Breast epithelium (tissue), 4 donors: ENCODE measurements around the gene WNK3. TPM values are rescaled to one million over a fixed set of nuclear protein-coding genes. Genes with fewer than 3 reads are reported as not detected.

Experiments used
- DNase-seq, 2 donors: peaks; one replicate each; pipeline ENCODE4 v3.0.0-alpha.2; 2019; ENCODE audit warnings: low spot score in 2 of 2
- H3K27ac ChIP-seq, 2 donors: fragments of 200-600 bp; sonication (generic) in 1 of 2; one replicate each; pipeline ENCODE4 v1.5.1; 2016 to 2019; ENCODE audit warnings: mild to moderate bottlenecking in 1 of 2
- H3K27me3 ChIP-seq, 2 donors: fragments of 200-600 bp; sonication (generic) in 1 of 2; one replicate each; pipeline versions ENCODE4 v1.5.1 to v1.6.0; 2017 to 2019; ENCODE audit warnings: control low read depth in 1 of 2, mild to moderate bottlenecking in 1 of 2
- H3K36me3 ChIP-seq: fragments of 200-600 bp; one replicate; pipeline ENCODE4 v1.5.1; 2019
- H3K4me1 ChIP-seq, 2 donors: fragments of 200-600 bp; sonication (generic); one replicate each; pipeline ENCODE4 v1.5.1; 2016 to 2019; ENCODE audit warnings: control low read depth in 1 of 2
- H3K4me3 ChIP-seq, 3 donors: fragments of 200-600 bp; sonication (generic); 1 replicate in 2 of 3; 2 replicates in 1 of 3; pipeline ENCODE4 v1.5.1; 2016 to 2019; ENCODE audit warnings: mild to moderate bottlenecking in 3 of 3, moderate library complexity in 2 of 3
- H3K9me3 ChIP-seq, 2 donors: fragments of 200-600 bp; sonication (generic) in 1 of 2; one replicate each; pipeline ENCODE4 v1.5.1; 2016 to 2019; ENCODE audit warnings: control low read depth in 1 of 2
- CTCF ChIP-seq, 3 donors: fragments of 450-650 bp; IDR thresholded peaks; one replicate each; pipeline ENCODE4 v1.5.1; 2016 to 2017; ENCODE audit warnings: antibody characterized with exemption in 3 of 3, mild to moderate bottlenecking in 3 of 3, moderate library complexity in 3 of 3
- POLR2A ChIP-seq: fragments of 450-650 bp; IDR thresholded peaks from one replicate; pipeline ENCODE4 v1.6.1; 2016; ENCODE audit warnings: antibody characterized with exemption, mild to moderate bottlenecking, moderate library complexity
- POLR2AphosphoS5 ChIP-seq, 3 donors: sonication (generic); formaldehyde crosslinking; IDR thresholded peaks; one replicate each; pipeline ENCODE4 v1.6.1; 2017; ENCODE audit warnings: antibody characterized with exemption in 3 of 3
- intact Hi-C: fragments of 100-400 bp; cut with DNase I; formaldehyde crosslinking; loops from one replicate; pipeline ENCODE4 v1.15.1; 2023; ENCODE audit warnings: low total_unique reads
- total RNA-seq, 3 donors: library from RNA; depleted of rRNA; stranded (reverse); fragments of >200 nt; gene quantifications; one replicate each; pipeline ENCODE4 v1.1.0, GENCODE V29; 2016

Gene WNK3
- total RNA-seq, 3 donors from 2014 or later, result 1.3 to 5.4 (median 3.3) TPM

- Histone ChIP-seq H3K36me3 (no peaks in the 10 kb centered on the region), H3K4me1 (no peaks in the 10 kb centered on the region), H3K27ac (peak overlapping the region in 1 of 2 donors; percentile 45), H3K4me3 (no peak overlapping the region), H3K9me3 (no peaks in the 10 kb centered on the region), H3K27me3 (peaks cover 0 to 11% of the 10 kb centered on the region in 2 donors)
- no peak for DNase-seq
- no peak for TF ChIP-seq POLR2AphosphoS5 (IDR thresholded peaks at IDR 0.05)
- TF ChIP-seq CTCF (IDR thresholded peaks at IDR 0.05), result no peak
- no peak for TF ChIP-seq POLR2A
- intact Hi-C loops, result no loop called here
These were observed 186.2 kb downstream of the WNK3 start for GRCh38 chrX:54171527-54172250.

DNA sequence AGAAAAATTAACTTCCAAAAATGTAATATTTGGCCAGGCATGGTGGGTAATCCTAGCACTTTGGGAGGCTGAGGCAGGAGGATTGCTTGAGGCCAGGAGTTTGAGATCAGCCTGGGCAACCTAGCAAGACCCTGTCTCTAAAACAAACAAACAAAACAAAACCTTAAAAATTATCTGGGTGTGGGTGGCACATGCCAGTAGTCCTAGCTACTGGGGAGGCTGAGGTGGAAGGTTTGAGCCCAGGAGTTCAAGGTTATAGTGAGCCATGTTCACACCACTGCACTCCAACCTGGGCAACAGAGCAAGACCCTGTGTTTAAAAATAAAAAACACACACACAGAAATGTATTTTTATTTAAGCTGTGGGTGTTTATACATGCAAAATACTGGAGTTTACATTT is 186.8 kb downstream of the WNK3 start:
- intact Hi-C loops, result no loop called here
- no peaks in the 10 kb centered on the region for H3K9me3 ChIP-seq
- DNase-seq, result no peak
- peak overlapping the region in 1 of 2 donors; percentile 46 for H3K27ac ChIP-seq
- no peak overlapping the region for H3K4me3 ChIP-seq
- peaks cover 0 to 5% of the 10 kb centered on the region in 2 donors for H3K27me3 ChIP-seq
- H3K36me3 ChIP-seq, result no peaks in the 10 kb centered on the region
- no peaks in the 10 kb centered on the region for H3K4me1 ChIP-seq
- TF ChIP-seq POLR2A (no peak), POLR2AphosphoS5 (IDR thresholded peaks at IDR 0.05) (no peak), CTCF (IDR thresholded peaks at IDR 0.05) (no peak)

DNA sequence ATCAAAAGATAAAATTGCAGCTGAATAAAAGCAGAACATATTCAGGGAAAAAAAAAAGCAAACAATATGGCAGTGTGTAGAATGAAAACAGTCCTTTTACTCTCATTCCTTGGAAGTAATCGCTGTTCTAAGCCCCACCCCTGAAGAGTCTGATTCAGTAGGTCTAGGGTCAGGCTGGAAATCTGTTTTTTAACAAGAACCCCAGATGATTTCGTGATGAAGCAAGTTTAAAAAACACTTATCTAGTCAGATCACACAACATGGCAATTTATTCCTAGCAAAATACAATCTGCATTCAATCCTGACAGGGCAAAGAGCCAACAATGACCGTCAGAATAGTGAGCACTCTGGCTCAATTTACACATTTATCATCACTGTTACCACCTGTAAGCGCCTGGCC is 190.9 kb downstream of the WNK3 start:
- intact Hi-C loops, result no loop called here
- H3K4me3 ChIP-seq, result no peak overlapping the region
- H3K27me3 ChIP-seq, result peaks cover 0 to 5% of the 10 kb centered on the region in 2 donors
- no peaks in the 10 kb centered on the region for H3K9me3 ChIP-seq
- TF ChIP-seq POLR2AphosphoS5 (IDR thresholded peaks at IDR 0.05) (no peak), POLR2A (no peak)
- H3K4me1 ChIP-seq, result no peaks in the 10 kb centered on the region
- no peak overlapping the region for H3K27ac ChIP-seq
- no peak for DNase-seq
- no peaks in the 10 kb centered on the region for H3K36me3 ChIP-seq

GRCh38 chrX:54157561-54157960 is 200.3 kb downstream of the WNK3 start:
- H3K27ac ChIP-seq, result no peak overlapping the region
- intact Hi-C loops, result no loop called here
- H3K36me3 ChIP-seq, result no peaks in the 10 kb centered on the region
- no peak overlapping the region for H3K4me3 ChIP-seq
- DNase-seq, result no peak
- H3K4me1 ChIP-seq, result no peaks in the 10 kb centered on the region
- H3K9me3 ChIP-seq, result no peaks in the 10 kb centered on the region
- TF ChIP-seq POLR2AphosphoS5 (IDR thresholded peaks at IDR 0.05), result no peak
- TF ChIP-seq CTCF (IDR thresholded peaks at IDR 0.05), result no peak
- no peak for TF ChIP-seq POLR2A
- no peaks in the 10 kb centered on the region for H3K27me3 ChIP-seq

Other genes with a start within 250 kb of the WNK3 start
- gene FAM120C, start 174.8 kb downstream of the WNK3 start, total RNA-seq, result 10 to 100 TPM; 11.8 to 13.1 (median 12.4) TPM
- 10 to 100 TPM; 20.1 to 23.3 (median 21.9) TPM for gene TSR2, start 82.4 kb upstream of the WNK3 start, total RNA-seq
- 1 to 10 TPM; 2.6 to 3.7 (median 3.3) TPM for gene FGD1, start 138.2 kb upstream of the WNK3 start, total RNA-seq
- 10 to 100 TPM; 21.6 to 35.4 (median 26.5) TPM for gene GNL3L, start 172.2 kb upstream of the WNK3 start, total RNA-seq